ENCODE data around the gene ING3. TPM values are rescaled to one million over a fixed set of nuclear protein-coding genes. Genes with fewer than 3 reads are reported as not detected.

The ING3 gene
- total RNA-seq, 1 experiment from 2014 or later: 23.1 TPM

- Histone ChIP-seq H3K56ac (ENCODE audit: insufficient read length, low read depth, low read length) (no peak overlapping the region), H3T11ph (ENCODE audit: low read length) (no peak overlapping the region), H2BK15ac (ENCODE audit: low read depth, low read length) (no peak overlapping the region), H2BK20ac (ENCODE audit: low read depth, low read length, poor library complexity, severe bottlenecking) (no peak overlapping the region), H4K8ac (replicated peaks; ENCODE audit: insufficient read length, low read depth, low read length) (no peak overlapping the region), H3K79me1 (ENCODE audit: insufficient read depth, low read depth, low read length, poor library complexity, severe bottlenecking) (no peaks in the 10 kb centered on the region), H3K23ac (ENCODE audit: insufficient read length, low read depth, low read length) (no peak overlapping the region), H2BK120ac (ENCODE audit: low read depth, low read length, poor library complexity, severe bottlenecking) (no peak overlapping the region), H3K23me2 (ENCODE audit: insufficient read length, low read depth, low read length, poor library complexity, severe bottlenecking) (no peaks in the 10 kb centered on the region), H4K5ac (ENCODE audit: insufficient read length, low read depth, low read length) (no peak overlapping the region), H3K9me3 (ENCODE audit: control insufficient read depth, low read depth, low read length) (no peaks in the 10 kb centered on the region), H3K14ac (ENCODE audit: insufficient read depth, low read length) (no peak overlapping the region), H3K4me2 (ENCODE audit: insufficient read depth, insufficient read length, low read length) (no peak overlapping the region), H4K20me1 (ENCODE audit: control insufficient read depth, insufficient read depth, insufficient read length) (no peaks in the 10 kb centered on the region), H3K27ac (ENCODE audit: insufficient read length, low read depth, low read length) (no peak overlapping the region), H3K4ac (ENCODE audit: low read depth, low read length) (no peak overlapping the region), H3K9ac (ENCODE audit: extremely low read depth, insufficient read length, low read length) (no peak overlapping the region), H3K18ac (ENCODE audit: insufficient read length, low read depth, low read length) (no peak overlapping the region), H3K79me2 (ENCODE audit: insufficient read depth, low read length) (no peaks in the 10 kb centered on the region), H3K27me3 (ENCODE audit: insufficient read depth, low read length) (no peaks in the 10 kb centered on the region), H2BK5ac (ENCODE audit: insufficient read length, low read length) (no peak overlapping the region), H4K91ac (ENCODE audit: insufficient read length, low read depth, low read length) (no peak overlapping the region), H2AFZ (ENCODE audit: low read length) (no peak overlapping the region), H2BK12ac (ENCODE audit: insufficient read length, low read depth, low read length) (no peak overlapping the region), H2AK5ac (ENCODE audit: insufficient read length, low read length) (no peak overlapping the region), H3K4me1 (ENCODE audit: insufficient read depth, low read length) (peaks cover 2% of the 10 kb centered on the region; the same call in 1 of the 2 replicates)
- Mint-ChIP-seq H3K9me3 (no peaks in the 10 kb centered on the region), H3K36me3 (ENCODE audit: insufficient read depth in 1 of 3, low read depth in 3 of 3) (no peaks in the 10 kb centered on the region), H3K27ac (peak overlapping the region in 1 of 3 experiments; percentile 37; a peak in 1 of 7 replicates), H3K4me3 (no peak overlapping the region), H3K27me3 (ENCODE audit: low read depth) (no peaks in the 10 kb centered on the region), H3K4me1 (peaks cover 10 to 11% of the 10 kb centered on the region in 2 experiments)
- TF ChIP-seq CTCF (conservative IDR thresholded peaks at IDR 0.05): no peak
- no CpG with 5 or more reads among the region's 3 CpGs for WGBS (ENCODE audit: extremely low coverage, insufficient read length, low lambda C conversion rate)
- no peak for DNase-seq
These were observed 50.8 kb downstream of the ING3 start for GRCh38 chr7:121001234-121001906.
